ENCODE results near the gene IFNL3.
A peak's percentile ranks its signal among the peaks of the same experiment; 100 is the strongest.
"Not testable (repeated sequence)": the region's sequence is repeated elsewhere in the genome, so short reads cannot be mapped to it uniquely, and the experiment has no call there.

Gene IFNL3

GRCh38 chr19:39218230-39219007 is 26.4 kb downstream of the IFNL3 start:
- DNase-seq: no peak

- no peak for DNase-seq
Measured at GRCh38 chr19:39217094-39217493, 27.7 kb downstream of the IFNL3 start.

DNA sequence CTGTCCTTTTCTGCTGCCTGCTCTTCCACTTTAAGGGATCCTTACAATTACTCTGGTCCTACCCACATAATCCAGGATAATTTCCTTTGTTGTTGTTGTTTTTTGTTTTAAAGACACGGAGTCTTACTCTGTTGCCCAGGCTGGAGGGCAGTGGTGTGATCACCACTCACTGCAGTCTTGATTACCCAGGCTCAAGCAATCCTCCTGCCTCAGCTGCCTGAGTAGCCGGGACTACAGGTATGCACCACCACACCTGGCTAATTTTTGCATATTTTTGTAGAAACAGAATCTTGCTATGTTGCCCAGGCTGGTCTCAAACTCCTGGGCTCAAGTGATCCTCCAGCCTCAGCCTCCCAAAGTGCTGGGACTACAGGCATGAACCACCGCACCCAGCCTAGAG is 29.5 kb downstream of the IFNL3 start:
- not testable (repeated sequence) for DNase-seq

GRCh38 chr19:39212375-39212742 is 32.4 kb downstream of the IFNL3 start:
- peak in 1 of 51 donors; percentile 2 for DNase-seq

- no peak for DNase-seq
Measured at GRCh38 chr19:39211731-39212374, 33.0 kb downstream of the IFNL3 start.

DNA sequence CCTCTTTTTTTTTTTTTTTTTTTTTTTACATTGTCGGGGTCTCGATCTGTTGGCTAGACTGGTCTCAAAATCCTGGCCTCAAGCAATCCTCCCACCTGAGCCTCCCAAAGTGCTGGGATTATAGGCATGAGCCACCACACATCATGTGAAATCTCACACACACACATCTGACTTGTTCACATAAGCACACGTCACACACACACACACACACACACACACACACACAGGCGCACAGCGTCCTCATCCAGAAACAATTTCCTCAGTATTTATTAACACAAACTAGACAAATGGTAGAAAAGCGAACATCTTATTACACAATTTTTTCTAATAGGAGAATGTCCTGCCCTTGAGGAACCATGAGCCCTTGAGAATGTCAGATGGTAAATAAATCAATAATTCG is 35.6 kb downstream of the IFNL3 start:
- no peak for DNase-seq

DNA sequence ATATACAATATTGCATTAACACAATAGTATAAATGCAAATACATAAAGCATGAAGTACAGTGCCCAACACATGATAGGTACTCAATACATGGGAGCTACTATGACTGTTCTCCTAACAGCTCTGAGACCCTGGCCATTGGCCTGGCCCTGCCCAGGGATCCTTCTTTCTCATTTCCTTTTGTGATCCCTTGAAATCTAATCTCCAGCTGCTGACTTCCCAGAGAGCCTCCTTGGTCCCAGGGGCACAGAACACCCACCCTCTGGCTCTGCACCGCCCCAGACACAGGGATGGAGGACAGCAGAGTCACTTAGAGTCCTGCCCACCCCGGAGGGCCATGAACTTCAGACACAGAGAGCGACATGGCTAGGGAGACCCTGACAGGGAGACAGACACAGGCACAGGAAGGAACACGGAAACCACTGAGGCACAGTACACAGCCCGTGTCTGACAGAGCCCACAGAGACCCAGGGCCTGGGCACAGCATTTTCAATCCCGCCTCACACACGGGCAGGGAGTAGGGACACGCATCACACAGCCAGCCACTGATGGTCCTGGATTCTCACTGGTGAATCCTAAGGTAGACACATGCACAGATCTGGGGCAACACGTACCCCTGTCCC is 36.5 kb downstream of the IFNL3 start:
- no peak for DNase-seq

- DNase-seq: no peak
Measured at GRCh38 chr19:39207293-39207836, 37.4 kb downstream of the IFNL3 start.

DNA sequence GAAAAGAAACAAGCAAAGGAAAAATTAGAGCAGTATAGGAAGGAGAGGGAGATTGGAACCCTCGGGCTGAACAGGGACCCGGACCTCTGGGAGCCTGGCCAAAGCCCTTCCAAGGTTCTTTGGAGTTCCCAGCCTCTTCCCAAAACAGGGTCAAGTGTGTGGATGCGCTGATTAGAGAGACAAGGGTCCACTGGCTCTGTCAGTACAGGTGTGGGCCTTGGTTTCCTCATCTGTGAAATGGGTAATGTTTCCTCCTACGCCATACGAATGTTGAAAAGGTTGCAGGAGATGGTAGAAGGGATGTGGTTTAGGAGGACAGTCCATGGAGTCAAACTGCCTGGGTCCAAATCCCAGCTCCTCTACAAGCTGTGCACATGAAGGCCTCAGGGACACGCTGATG is 38.7 kb downstream of the IFNL3 start:
- no peak for DNase-seq

DNA sequence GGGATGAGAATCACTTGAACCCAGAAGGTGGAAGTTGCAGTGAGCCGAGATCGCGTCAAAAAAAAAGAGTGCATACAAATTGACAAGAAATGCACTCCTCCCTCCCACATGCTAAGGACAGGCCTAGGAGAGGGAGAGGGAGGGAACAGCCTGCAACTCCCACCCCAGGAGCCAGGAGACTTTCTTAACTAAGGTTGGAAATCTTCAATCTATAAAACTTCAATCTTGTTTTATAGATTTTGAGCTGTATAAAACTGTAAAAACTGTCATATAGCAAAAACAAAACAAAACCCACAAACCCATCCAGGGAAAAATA is 39.4 kb downstream of the IFNL3 start:
- no peak for DNase-seq

DNA sequence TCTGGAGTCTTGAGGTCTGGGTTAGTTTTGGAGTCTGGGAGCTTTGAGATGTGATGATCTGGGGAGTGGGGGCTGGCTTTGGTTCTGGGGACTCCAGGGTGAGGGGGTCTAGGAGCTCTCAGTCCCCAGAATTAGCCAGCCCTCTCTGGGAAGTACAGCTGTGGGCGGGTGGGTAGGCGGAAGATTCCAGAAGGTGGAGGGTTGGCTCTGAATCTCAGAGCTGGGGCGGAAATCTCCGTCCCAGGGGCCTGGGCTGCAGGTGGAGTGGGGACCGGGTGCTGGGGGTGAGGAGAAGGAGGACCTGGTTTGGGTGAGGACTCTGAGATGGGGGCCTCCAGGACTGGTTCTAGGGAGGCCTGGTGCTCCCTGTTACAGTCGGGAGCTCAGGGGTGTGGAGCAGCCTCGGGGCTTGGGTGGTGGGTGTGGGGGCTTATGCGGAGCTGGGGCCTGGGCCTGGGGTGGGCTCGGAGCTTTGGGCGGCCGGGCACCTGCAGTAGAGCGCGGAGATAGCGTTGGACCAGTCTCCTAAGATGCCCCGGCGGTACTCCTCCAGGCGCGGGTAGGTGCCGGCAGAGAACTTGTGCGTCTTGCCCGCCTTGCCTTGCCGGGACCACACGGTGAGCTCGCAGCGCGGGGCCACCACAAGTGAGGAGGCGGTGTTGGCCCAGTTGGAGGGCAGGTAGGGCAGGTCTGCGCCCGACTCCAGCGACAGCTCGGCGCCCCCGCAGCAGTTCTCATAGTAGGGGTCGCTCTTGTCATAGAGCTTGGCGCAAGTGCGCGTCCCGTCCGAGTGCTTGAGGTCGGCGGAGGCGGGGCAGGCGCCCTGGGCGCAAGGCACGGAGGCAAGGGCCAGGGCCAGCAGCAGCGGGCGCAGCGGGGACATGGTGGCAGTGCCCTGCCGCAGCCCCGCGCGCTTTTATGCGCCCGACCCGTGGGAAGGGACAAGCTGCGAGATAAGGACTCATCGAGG is 41.1 kb downstream of the IFNL3 start, which contains the start of gene SYCN:
SYCN (minus strand) TSS at position 892 of the 970 bp plus-strand sequence; CDS start at position 883, 9 bp downstream.
- no peak for DNase-seq

GRCh38 chr19:39202998-39203355 is 41.8 kb downstream of the IFNL3 start:
- no peak for DNase-seq

DNA sequence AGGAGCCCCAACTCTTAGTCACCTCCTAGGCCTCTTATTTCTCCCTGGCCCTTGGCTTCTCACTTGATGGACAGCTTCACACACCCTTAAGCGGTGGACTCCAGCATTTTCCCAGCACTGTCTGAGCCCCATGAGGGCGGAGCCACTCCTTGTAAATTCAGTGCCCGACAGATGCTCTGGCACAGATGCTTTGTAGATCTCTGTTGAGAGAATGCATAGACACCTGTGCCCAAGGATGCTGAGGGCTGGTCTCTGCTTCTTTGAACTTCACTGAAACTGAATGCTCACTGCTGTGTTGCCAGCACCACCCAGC is 44.0 kb downstream of the IFNL3 start:
- no peak for DNase-seq

DNA sequence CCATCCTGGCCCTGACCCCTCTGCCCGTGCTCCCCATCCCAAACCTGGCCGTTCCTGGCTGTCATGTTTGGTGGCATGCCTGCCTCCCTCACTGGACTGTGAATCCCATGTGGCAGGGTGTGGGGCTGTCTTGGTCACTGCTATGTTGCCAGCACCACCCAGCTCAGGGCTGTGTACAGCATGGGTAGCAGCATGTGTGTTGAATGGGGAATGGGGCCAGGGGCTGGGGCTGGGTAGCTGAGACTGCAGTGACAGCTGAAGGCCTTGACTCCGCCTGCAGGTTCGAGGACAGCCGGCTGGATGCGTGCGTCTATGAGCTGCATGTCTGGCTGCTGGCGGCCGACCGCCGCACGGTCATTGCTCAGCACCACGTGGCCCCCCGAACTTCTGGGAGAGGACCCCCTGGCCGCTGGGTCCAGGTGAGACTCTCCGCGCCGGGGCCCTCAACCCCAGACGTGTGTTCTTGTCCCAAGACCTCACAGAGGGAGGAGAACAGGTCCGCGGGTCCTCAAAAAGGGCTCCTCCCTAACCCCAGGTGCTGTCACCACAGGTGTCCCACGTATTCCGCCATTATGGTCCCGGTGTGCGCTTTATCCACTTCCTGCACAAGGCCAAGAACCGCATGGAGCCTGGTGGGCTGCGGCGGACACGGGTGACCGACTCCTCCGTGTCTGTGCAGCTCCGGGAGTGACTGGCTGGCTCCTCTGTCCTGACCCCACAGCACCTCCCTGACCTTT is 44.6 kb downstream of the IFNL3 start:
- DNase-seq: no peak

DNA sequence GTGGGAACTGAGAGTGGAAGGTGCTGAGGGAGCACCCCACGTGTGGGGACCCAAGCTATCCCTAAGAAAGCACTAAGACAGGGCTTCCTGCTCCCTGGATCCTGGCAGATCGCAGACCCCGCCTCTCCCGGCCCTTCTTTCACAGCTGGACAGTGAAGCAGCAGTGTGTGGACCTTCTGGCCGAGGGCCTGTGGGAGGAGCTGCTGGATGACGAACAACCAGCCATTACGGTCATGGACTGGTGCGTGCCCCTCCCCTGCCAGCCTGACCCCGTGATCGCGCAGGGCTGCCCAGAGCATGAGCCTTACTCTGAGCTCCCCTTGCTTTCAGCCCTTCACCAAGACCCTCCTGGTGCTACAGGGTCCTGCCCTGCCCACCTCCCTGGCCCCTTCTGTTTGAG is 45.8 kb downstream of the IFNL3 start:
- DNase-seq: peak in 34 of 51 donors; percentile 2 to 73 (median 29)

DNA sequence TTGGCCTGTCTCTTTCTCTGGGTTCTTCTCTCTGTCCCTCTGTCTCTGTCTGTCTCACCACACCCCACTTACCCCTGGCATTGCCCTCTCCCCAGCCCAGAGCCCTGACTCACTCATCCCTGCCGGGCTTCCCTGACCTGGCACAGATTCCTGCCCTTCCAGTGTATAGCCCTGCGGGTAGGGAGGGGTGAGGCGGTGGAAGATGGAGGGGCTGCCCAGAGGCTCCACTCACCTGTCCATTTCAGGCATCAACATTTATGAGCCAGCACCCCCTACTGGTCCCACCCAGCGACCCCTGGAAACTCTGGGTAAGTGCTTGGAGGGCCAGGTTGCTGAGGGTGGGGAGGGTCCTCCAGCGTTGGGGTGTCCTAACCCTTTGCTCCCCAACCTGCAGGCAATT is 47.0 kb downstream of the IFNL3 start:
- no peak for DNase-seq

GRCh38 chr19:39196860-39197562 is 47.8 kb downstream of the IFNL3 start, which contains the start of gene NCCRP1:
Gene NCCRP1, plus strand, starts transcription at chr19:39196964. Its CDS starts 19 bp downstream, at chr19:39196983.
- DNase-seq: no peak

DNA sequence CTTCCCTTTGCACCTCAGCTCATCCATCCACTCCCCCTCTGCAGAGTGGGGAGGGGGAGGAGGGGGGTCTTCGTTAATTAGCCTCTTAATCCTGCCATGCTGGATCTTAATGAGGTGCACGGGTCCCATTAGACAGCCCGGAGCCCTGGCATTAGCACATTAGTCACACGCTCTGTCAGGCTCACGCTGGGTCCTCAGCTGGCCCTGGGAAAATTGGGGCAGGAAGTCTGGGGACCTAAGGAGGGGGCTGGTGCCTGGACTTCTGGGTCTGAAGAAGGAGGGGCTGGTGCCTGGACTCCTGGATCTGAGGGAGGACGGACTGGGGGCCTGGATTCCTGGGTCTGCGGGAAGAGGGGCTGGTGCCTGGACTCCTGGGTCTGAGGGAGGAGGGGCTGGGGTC is 48.5 kb downstream of the IFNL3 start:
- no peak for DNase-seq

DNA sequence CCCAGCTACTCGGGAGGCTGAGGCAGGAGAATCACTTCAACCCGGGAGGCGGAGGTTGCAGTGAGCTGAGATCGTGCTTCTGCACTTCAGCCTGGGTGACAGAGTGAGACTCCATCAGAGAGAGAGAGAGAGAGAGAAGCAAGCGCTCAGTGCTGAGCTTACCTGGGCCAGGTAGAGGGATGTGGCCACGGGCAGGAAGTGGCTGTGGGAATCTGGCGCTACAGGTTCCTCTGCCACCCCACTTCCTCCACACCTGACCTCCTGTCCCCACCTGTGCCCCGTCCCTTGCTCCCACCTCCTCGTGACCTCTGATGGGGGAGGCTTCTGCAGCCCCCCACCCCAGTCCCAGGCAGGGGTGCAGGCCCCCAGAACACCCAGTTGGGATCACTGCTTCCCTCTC is 49.1 kb downstream of the IFNL3 start:
- DNase-seq: no peak
